Esophagus squamous epithelium (tissue), 5 donors: ENCODE measurements around the gene KIAA2012. TPM values are rescaled to one million over a fixed set of nuclear protein-coding genes. Genes with fewer than 3 reads are reported as not detected.
A peak's percentile ranks its signal among the peaks of the same experiment; 100 is the strongest.

Experiments
- DNase-seq: peaks from one replicate; lab custom pipeline; 2025; lab: John Stamatoyannopoulos, UW
- H3K27ac ChIP-seq, 4 donors: fragments of 200-600 bp; sonication (generic); one replicate each; pipeline ENCODE4 v1.5.1; 2016 to 2019; ENCODE audit warnings: mild to moderate bottlenecking in 1 of 4
- H3K27me3 ChIP-seq, 4 donors: fragments of 200-600 bp; sonication (generic); 1 replicate in 3 of 4; 2 replicates in 1 of 4; pipeline versions ENCODE4 v1.5.1 to v1.6.0; 2017 to 2021; ENCODE audit warnings: antibody characterized with exemption in 1 of 4
- H3K36me3 ChIP-seq, 3 donors: fragments of 200-600 bp; sonication (generic); one replicate each; pipeline ENCODE4 v1.5.1; 2016 to 2019
- H3K4me1 ChIP-seq, 3 donors: fragments of 200-600 bp; sonication (generic); one replicate each; pipeline ENCODE4 v1.5.1; 2017 to 2019
- H3K4me3 ChIP-seq, 4 donors: fragments of 200-600 bp; sonication (generic); 1 replicate in 3 of 4; 2 replicates in 1 of 4; pipeline ENCODE4 v1.5.1; 2016 to 2019; ENCODE audit warnings: mild to moderate bottlenecking in 2 of 4, moderate library complexity in 1 of 4
- H3K9me3 ChIP-seq, 3 donors: fragments of 200-600 bp; sonication (generic); one replicate each; pipeline ENCODE4 v1.5.1; 2016 to 2019
- CTCF ChIP-seq, 6 experiments: fragments of 450-650 bp in 4 of 6; fragments of 200-600 bp in 2 of 6; sonication (generic) in 2 of 6; IDR thresholded peaks; one replicate each; pipeline ENCODE4 v1.5.1; 2016 to 2019; ENCODE audit warnings: antibody characterized with exemption in 6 of 6, mild to moderate bottlenecking in 4 of 6, moderate library complexity in 4 of 6
- POLR2A ChIP-seq, 4 donors: fragments of 450-650 bp; IDR thresholded peaks; one replicate each; pipeline ENCODE4 v1.6.1; 2017; ENCODE audit warnings: antibody characterized with exemption in 4 of 4, mild to moderate bottlenecking in 4 of 4, moderate library complexity in 3 of 4
- WGBS, 2 donors: methylation state at CpG; one replicate each; pipeline ENCODE4 v1.1.5; 2018; 5-methylcytosine and 5-hydroxymethylcytosine counted together
- intact Hi-C: fragments of 100-400 bp; cut with DNase I; formaldehyde crosslinking; loops from one replicate; pipeline ENCODE4 v1.15.0; 2022
- total RNA-seq, 4 donors: library from RNA; depleted of rRNA; stranded (reverse); fragments of >200 nt; gene quantifications; one replicate each; pipeline ENCODE4 v1.1.0, GENCODE V29; 2016
- donor health status: DM: yes; HTN: yes; CAD: no.

Gene KIAA2012
- total RNA-seq, 4 donors from 2014 or later, result not detected

- intact Hi-C loops, result no loop called here
- Histone ChIP-seq H3K27ac (no peak overlapping the region), H3K4me3 (no peak overlapping the region), H3K27me3 (no peaks in the 10 kb centered on the region), H3K4me1 (peaks cover 0 to 5% (median 0%) of the 10 kb centered on the region in 3 donors), H3K36me3 (no peaks in the 10 kb centered on the region), H3K9me3 (peaks cover 0 to 4% (median 0%) of the 10 kb centered on the region in 3 donors)
- no peak for TF ChIP-seq CTCF (IDR thresholded peaks at IDR 0.05)
- TF ChIP-seq POLR2A (IDR thresholded peaks at IDR 0.05), result no peak
- 85 to 91% methylated on average over 4 of the region's 4 CpGs for WGBS, 2 donors
- no peak for DNase-seq
Measured at GRCh38 chr2:202122163-202122540, 49.1 kb downstream of the KIAA2012 start.

GRCh38 chr2:202122980-202123720, 50.1 kb downstream of the KIAA2012 start:
- WGBS, 2 donors, result 58 to 60% methylated on average over 19 of the region's 19 CpGs
- no peaks in the 10 kb centered on the region for H3K36me3 ChIP-seq
- TF ChIP-seq CTCF (IDR thresholded peaks at IDR 0.05) (no peak), POLR2A (IDR thresholded peaks at IDR 0.05) (no peak)
- no peak overlapping the region for H3K4me3 ChIP-seq
- DNase-seq, result no peak
- H3K9me3 ChIP-seq, result peaks cover 0 to 4% (median 0%) of the 10 kb centered on the region in 3 donors
- intact Hi-C loops, result no loop called here
- H3K4me1 ChIP-seq, result peaks cover 0 to 8% (median 0%) of the 10 kb centered on the region in 3 donors
- peak overlapping the region in 2 of 4 donors; percentile 21 to 55 for H3K27ac ChIP-seq
- no peaks in the 10 kb centered on the region for H3K27me3 ChIP-seq

- TF ChIP-seq POLR2A (IDR thresholded peaks at IDR 0.05) (no peak), CTCF (IDR thresholded peaks at IDR 0.05) (no peak)
- 66 to 76% methylated on average over 2 of the region's 2 CpGs for WGBS, 2 donors
- Histone ChIP-seq H3K9me3 (peaks cover 0 to 4% (median 0%) of the 10 kb centered on the region in 3 donors), H3K4me1 (peaks cover 0 to 12% (median 0%) of the 10 kb centered on the region in 3 donors), H3K27ac (no peak overlapping the region), H3K27me3 (no peaks in the 10 kb centered on the region), H3K36me3 (no peaks in the 10 kb centered on the region), H3K4me3 (no peak overlapping the region)
- no peak for DNase-seq
- intact Hi-C loops, result no loop called here
Measured at GRCh38 chr2:202124286-202124685, 51.2 kb downstream of the KIAA2012 start.

- Histone ChIP-seq H3K4me3 (no peak overlapping the region), H3K27ac (peak overlapping the region in 1 of 4 donors; percentile 5), H3K36me3 (no peaks in the 10 kb centered on the region), H3K4me1 (peaks cover 0 to 9% (median 0%) of the 10 kb centered on the region in 3 donors), H3K27me3 (no peaks in the 10 kb centered on the region), H3K9me3 (no peaks in the 10 kb centered on the region)
- WGBS, 2 donors, result 53 to 71% methylated on average over 3 of the region's 3 CpGs
- no peak for DNase-seq
- intact Hi-C loops, result no loop called here
- TF ChIP-seq POLR2A (IDR thresholded peaks at IDR 0.05) (no peak), CTCF (IDR thresholded peaks at IDR 0.05) (no peak)
Measured at GRCh38 chr2:202127687-202128331, 54.8 kb downstream of the KIAA2012 start.

DNA sequence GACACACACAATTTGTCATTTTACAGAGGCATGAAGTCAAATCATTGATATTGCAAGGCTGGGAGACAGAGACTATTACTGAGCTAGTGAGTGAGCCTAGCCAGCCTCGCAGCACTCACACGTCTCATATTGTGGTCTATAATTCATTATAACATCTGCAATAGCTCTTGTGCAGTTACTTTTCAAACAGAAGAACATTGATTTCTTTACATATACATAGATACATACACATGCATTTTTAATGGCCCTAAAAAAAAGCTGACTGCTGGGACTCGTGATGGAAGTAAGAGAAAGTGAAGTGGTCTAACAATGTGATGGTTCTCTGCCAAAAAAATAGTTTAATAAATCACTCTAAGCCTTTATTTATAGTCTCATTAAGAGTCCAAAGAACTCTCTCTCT, 56.8 kb downstream of the KIAA2012 start:
- Histone ChIP-seq H3K4me1 (peaks cover 0 to 11% (median 0%) of the 10 kb centered on the region in 3 donors), H3K4me3 (no peak overlapping the region), H3K27ac (no peak overlapping the region), H3K27me3 (no peaks in the 10 kb centered on the region), H3K36me3 (no peaks in the 10 kb centered on the region), H3K9me3 (no peaks in the 10 kb centered on the region)
- TF ChIP-seq CTCF (IDR thresholded peaks at IDR 0.05), result no peak
- TF ChIP-seq POLR2A (IDR thresholded peaks at IDR 0.05), result no peak
- intact Hi-C loops, result no loop called here
- no peak for DNase-seq
- 50 to 59% methylated on average over 3 of the region's 3 CpGs for WGBS, 2 donors
